ENCODE measurements around the gene CHAD.

DNA sequence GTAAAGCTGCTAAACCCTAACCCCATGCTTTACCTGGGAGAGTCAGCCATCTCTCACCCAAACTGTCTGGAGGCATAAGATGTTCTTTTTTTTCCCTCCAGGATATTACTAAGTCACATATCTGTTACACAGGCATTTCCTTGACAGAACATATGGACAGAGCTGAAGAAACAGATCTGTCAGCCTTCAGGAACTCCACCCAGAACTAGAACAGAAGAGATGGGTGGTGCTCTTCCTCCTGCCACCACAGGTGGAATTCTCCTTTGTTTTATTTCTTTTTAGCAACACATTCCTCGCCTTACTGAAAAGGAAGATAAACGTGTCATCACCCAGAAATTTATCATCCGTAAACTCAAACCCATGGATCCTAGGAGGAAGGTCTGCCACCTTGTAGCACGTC, 48.3 kb upstream of the CHAD start:
- TF ChIP-seq, protein P1, sequence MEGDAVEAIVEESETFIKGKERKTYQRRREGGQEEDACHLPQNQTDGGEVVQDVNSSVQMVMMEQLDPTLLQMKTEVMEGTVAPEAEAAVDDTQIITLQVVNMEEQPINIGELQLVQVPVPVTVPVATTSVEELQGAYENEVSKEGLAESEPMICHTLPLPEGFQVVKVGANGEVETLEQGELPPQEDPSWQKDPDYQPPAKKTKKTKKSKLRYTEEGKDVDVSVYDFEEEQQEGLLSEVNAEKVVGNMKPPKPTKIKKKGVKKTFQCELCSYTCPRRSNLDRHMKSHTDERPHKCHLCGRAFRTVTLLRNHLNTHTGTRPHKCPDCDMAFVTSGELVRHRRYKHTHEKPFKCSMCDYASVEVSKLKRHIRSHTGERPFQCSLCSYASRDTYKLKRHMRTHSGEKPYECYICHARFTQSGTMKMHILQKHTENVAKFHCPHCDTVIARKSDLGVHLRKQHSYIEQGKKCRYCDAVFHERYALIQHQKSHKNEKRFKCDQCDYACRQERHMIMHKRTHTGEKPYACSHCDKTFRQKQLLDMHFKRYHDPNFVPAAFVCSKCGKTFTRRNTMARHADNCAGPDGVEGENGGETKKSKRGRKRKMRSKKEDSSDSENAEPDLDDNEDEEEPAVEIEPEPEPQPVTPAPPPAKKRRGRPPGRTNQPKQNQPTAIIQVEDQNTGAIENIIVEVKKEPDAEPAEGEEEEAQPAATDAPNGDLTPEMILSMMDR (IDR thresholded peaks at IDR 0.05): no peak
- no peak for TF ChIP-seq POLR2A (IDR thresholded peaks at IDR 0.05)

All from lower leg skin (tissue), 3 donors.